DMS79 (cell line): ENCODE results near the gene RASGRP3.

Source experiments
- DNase-seq: peaks from one replicate; lab custom pipeline; 2025; lab: John Stamatoyannopoulos, UW

The RASGRP3 gene

GRCh38 chr2:33577668-33578067 is 101.2 kb downstream of the RASGRP3 start:
- no peak for DNase-seq

GRCh38 chr2:33579227-33579626 is 102.8 kb downstream of the RASGRP3 start:
- no peak for DNase-seq

GRCh38 chr2:33581872-33582271 is 105.4 kb downstream of the RASGRP3 start:
- DNase-seq = no peak

- no peak for DNase-seq
Measured at GRCh38 chr2:33583194-33583938, 106.9 kb downstream of the RASGRP3 start.

GRCh38 chr2:33586766-33587165 is 110.3 kb downstream of the RASGRP3 start:
- DNase-seq = no peak

GRCh38 chr2:33588232-33588631 is 111.8 kb downstream of the RASGRP3 start:
- DNase-seq = no peak

- no peak for DNase-seq
Measured at GRCh38 chr2:33589444-33589843, 113.0 kb downstream of the RASGRP3 start.

GRCh38 chr2:33595385-33595784 is 118.9 kb downstream of the RASGRP3 start:
- no peak for DNase-seq

- no peak for DNase-seq
Measured at GRCh38 chr2:33597026-33597425, 120.6 kb downstream of the RASGRP3 start.

GRCh38 chr2:33598561-33599174 is 122.2 kb downstream of the RASGRP3 start:
- DNase-seq = no peak

- peak; percentile 96 for DNase-seq
Measured at GRCh38 chr2:33599175-33599942, 122.9 kb downstream of the RASGRP3 start, which contains the start of gene FAM98A. Gene FAM98A (minus strand): TSS chr2:33599299. CDS start chr2:33599221, 78 bp downstream.

GRCh38 chr2:33599943-33600192 is 123.4 kb downstream of the RASGRP3 start:
- DNase-seq = no peak

- DNase-seq = no peak
Measured at GRCh38 chr2:33602201-33602830, 125.9 kb downstream of the RASGRP3 start.

- DNase-seq = no peak
Measured at GRCh38 chr2:33603416-33603815, 127.0 kb downstream of the RASGRP3 start.

- DNase-seq = no peak
Measured at GRCh38 chr2:33605056-33605455, 128.6 kb downstream of the RASGRP3 start.

GRCh38 chr2:33606100-33606499 is 129.7 kb downstream of the RASGRP3 start:
- no peak for DNase-seq

GRCh38 chr2:33606622-33607021 is 130.2 kb downstream of the RASGRP3 start:
- DNase-seq = no peak

GRCh38 chr2:33607251-33607721 is 130.8 kb downstream of the RASGRP3 start:
- DNase-seq = no peak

GRCh38 chr2:33607905-33608304 is 131.5 kb downstream of the RASGRP3 start:
- DNase-seq = no peak

GRCh38 chr2:33614190-33614589 is 137.7 kb downstream of the RASGRP3 start:
- DNase-seq = no peak
